Limb (tissue), 2 donors: ENCODE measurements around the gene CAPN15.

ENCODE experiments used
- DNase-seq, 2 donors: peaks; one replicate each; pipeline ENCODE4 v3.0.0-alpha.2; 2016; ENCODE audit errors: extremely low spot score in 2 of 2

The CAPN15 gene

GRCh38 chr16:577796-578195, 50.3 kb downstream of the CAPN15 start:
- no peak for DNase-seq

- no peak for DNase-seq
Observed at GRCh38 chr16:578232-578869, 50.8 kb downstream of the CAPN15 start.

DNA sequence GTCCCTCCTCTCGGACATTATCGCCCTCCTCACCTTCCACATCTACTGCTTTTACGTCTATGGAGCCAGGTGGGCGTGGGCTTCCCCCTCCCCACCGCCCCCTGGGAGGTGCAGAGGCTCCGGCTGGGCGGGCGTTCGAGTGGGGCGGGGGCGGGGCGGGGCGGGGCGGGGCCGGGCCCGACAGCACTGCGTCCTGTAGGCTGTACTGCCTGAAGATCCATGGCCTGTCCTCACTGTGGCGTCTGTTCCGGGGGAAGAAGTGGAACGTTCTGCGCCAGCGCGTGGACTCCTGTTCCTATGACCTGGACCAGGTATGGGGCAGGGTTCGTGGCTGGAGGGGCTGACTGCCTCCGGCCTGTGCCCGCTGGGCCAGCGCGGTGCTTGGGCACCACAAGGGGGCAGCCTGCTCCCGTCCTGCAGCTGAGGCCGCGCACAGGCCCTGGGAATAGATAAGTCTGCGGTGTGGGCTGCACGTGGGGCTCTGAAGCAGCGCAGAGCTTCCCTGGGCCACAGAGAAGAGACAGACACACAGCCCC, 51.4 kb downstream of the CAPN15 start:
- DNase-seq: peak in 1 of 2 donors; percentile 31

GRCh38 chr16:580141-580945, 52.8 kb downstream of the CAPN15 start:
- no peak for DNase-seq

DNA sequence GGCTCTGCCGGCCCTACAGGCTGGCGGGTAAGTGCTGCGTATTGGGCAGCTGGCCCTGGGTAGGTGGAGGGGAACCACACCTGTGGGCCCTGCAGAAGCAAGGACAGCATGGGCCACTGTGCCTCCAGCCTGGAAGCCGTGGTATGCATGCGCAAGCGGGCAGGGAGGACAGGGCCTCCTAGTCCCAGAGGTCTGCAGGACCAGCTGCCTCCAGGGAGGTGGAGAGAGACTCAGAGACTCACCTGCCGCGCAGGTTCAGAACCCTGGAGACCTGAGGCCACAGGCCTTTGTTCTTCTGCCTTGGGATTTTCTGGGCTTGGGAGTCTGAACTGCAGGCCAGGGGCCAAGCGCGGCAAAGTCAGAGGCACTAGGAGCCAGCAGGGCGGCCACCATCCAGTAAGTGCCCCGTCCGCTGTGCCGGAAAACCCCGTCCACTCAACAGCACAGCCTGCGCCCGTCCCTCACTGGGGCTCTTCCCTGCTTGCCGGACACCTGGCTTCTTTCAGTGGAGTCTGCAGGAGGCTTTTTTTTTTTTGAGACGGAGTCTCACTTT, 53.5 kb downstream of the CAPN15 start:
- DNase-seq: no peak

DNA sequence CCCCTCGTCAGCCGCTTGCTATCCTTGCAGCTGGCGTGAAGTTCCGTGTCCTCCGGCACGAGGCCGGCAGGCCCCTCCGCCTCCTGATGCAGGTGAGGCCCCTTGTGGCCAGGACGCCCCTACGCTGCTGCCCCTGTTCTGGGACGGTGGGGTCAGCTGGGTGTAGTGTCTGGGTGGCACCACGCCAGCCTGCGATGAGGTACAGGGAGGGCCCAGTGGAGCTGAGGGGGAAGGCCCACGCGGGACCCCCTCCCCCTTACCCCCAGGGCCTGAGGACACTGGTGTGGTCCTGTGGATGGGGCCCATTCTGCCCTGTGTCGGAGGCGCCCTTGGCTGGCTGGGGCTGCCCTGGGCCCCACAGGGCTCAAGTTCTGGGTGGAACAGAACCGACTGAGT, 54.7 kb downstream of the CAPN15 start:
- DNase-seq: no peak

- DNase-seq: no peak
Observed at GRCh38 chr16:582614-583331, 55.3 kb downstream of the CAPN15 start.

GRCh38 chr16:583470-583814, 55.9 kb downstream of the CAPN15 start:
- no peak for DNase-seq

DNA sequence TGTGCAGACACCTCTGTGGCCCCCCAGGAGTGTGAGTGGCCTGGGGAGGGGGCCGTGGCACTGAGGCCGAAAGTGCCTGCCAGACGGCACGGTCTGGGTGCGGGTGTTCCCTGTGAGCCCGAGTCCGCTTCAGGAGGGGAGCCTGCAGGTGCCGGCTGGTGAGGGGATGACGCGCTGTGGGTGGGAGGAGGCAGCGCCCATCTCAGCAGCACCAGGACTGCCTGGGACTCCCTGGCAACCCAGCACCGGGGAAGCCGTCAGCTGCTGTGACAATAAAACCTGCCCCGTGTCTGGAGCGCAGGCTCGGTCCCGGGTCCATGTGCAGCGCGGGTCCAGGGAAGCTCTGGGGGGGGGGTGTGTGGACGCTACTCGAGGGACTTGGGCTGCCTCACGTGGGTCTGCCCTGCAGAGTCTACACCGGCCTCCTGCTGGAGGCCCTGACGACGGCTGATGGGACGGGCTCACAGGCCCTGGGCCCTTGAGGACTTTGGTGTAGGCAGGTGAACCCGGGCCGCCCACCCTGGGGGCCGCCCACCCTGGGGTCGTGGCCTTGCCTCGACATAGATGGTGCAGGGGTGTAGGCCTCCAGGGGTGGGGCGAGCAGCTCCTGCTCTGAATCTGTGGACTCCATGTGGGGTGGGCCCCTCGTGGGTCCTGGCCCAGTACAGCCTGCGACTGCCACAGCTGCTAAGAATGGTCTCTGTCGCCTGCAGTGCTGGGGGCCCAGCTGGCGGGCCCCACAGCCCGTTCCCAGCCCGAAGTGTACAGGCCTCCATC, 56.5 kb downstream of the CAPN15 start:
- no peak for DNase-seq

GRCh38 chr16:585351-585750, 57.8 kb downstream of the CAPN15 start:
- DNase-seq: no peak

DNA sequence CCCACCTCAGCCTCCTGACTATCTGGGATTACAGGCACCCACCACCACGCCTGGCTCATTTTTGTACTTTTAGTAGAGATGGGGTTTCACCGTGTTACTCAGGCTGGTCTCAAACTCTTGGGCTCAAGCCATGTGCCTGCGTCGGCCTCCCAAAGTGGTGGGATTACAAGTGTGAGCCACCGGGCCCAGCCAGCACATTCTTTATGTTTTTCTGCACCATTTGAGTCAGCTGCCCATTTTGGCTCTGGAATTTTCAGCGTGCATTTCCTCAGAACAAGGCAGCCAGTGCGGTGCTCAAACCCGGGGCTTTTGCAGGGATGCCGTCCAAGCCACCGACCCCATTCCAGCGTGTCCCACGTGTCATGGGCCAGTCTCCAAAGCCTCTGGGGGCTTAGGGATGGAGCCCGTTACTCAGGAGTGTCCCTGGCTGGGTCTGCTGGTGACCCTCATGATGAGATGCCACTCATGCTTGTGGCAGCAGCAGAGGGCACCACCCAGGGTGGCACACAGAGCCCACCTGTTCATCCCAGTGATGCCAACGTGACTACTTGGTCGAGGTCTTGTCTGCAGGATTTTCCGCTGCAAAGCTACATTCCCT, 58.6 kb downstream of the CAPN15 start:
- no peak for DNase-seq

- no peak for DNase-seq
Observed at GRCh38 chr16:586645-587590, 59.4 kb downstream of the CAPN15 start.

DNA sequence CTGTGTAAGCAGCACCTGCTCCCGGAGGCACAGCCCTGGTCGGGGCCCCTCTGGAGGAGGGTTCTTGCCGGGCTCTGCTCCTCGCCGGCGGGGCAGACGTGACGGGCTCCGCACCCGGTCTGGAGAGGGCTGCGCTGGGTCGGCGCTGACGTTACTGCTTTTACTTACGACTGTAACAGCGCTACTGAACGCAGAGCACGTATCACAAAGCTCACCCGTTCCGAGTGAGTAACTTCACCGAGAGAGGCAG, 61.1 kb downstream of the CAPN15 start:
- DNase-seq: peak in 1 of 2 donors; percentile 72

- DNase-seq: peak; percentile 96 to 99
Observed at GRCh38 chr16:588889-589657, 61.6 kb downstream of the CAPN15 start.

DNA sequence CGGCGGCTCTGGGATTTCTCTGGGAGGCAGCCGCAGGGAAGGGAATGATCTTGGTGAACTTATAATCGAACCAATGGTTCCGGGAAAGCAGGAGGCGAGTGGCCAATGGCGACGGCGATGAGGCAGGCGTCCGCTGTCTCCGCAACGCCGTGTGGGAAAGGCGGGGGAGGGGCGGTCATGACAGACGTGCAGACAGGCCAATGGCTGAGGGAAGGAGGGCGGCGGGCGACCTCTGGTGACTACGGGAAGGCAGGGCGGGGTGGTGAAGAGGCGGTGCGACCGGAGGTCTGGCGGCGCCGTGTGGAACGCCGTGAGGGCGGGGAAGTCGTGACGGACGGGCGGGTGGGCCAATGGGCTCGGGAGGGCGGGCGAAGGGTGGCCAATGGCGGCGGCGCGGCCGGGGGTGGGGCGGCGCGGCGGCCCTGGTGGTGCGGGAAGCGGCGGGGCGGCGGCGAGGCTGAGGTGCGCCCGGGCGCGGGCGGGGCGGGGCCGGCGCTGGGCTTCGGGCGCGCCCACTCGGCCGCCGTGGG, 62.2 kb downstream of the CAPN15 start, which contains the start of gene RAB40C:
Gene RAB40C, plus strand, starts transcription at position 409 of the 530 bp plus-strand sequence. CDS start 226 bp downstream, outside the sequence.
- peak; percentile 97 to 100 for DNase-seq

GRCh38 chr16:590188-590814, 62.8 kb downstream of the CAPN15 start:
- no peak for DNase-seq

DNA sequence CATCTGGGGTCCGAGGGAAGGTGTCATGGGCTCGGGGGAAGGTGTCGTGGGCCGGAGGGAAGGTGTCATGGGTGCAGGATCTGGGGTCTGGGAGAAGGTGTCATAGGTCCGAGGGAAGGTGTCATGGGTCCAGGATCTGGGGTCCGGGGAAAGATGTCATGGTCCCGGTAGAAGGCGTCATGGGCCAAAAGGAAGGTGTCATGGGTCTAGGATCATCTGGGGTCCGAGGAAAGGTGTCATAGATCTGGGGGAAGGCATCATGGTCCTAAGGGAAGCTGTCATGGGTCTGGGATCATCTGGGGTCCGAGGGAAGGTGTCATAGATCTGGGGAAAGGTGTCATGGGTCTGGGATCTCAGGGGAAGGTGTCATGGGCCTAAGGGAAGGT, 63.3 kb downstream of the CAPN15 start:
- DNase-seq: no peak

- DNase-seq: no peak
Observed at GRCh38 chr16:591231-591630, 63.7 kb downstream of the CAPN15 start.
